Measurements from ENCODE around the gene CD8B2. TPM values are rescaled to one million over a fixed set of nuclear protein-coding genes. Genes with fewer than 3 reads are reported as not detected.

CD8B2 gene
- total RNA-seq, 4 donors from 2014 or later = 0.24 TPM; not detected in 3

GRCh38 chr2:106536490-106536889, 49.3 kb downstream of the CD8B2 start:
- DNase-seq = no peak
- no peak overlapping the region for H3K4me3 ChIP-seq (replicated peaks in 1 of 3)
- H3K9me3 ChIP-seq = no peaks in the 10 kb centered on the region
- WGBS, 2 donors = 79 to 92% methylated on average over 3 of the region's 3 CpGs
- TF ChIP-seq POLR2A (IDR thresholded peaks at IDR 0.05) (no peak), CTCF (IDR thresholded peaks at IDR 0.05) (no peak)
- H3K36me3 ChIP-seq = no peaks in the 10 kb centered on the region
- intact Hi-C loops (cut with DNase I) = no loop called here
- H3K4me1 ChIP-seq = peaks cover 8 to 17% of the 10 kb centered on the region in 2 donors
- H3K27ac ChIP-seq = no peak overlapping the region
- no peaks in the 10 kb centered on the region for H3K27me3 ChIP-seq

- no peaks in the 10 kb centered on the region for H3K36me3 ChIP-seq
- no peaks in the 10 kb centered on the region for H3K9me3 ChIP-seq
- peaks cover 8 to 17% of the 10 kb centered on the region in 2 donors for H3K4me1 ChIP-seq
- peak overlapping the region in 1 of 3 donors; percentile 4 for H3K27ac ChIP-seq
- DNase-seq = no peak
- TF ChIP-seq CTCF (IDR thresholded peaks at IDR 0.05) (no peak), POLR2A (IDR thresholded peaks at IDR 0.05) (no peak)
- H3K4me3 ChIP-seq (replicated peaks in 1 of 3) = no peak overlapping the region
- intact Hi-C loops (cut with DNase I) = no loop called here
- 68 to 79% methylated on average over 4 of the region's 4 CpGs for WGBS, 2 donors
- H3K27me3 ChIP-seq = no peaks in the 10 kb centered on the region
Observed at GRCh38 chr2:106537047-106537446, 49.9 kb downstream of the CD8B2 start.

DNA sequence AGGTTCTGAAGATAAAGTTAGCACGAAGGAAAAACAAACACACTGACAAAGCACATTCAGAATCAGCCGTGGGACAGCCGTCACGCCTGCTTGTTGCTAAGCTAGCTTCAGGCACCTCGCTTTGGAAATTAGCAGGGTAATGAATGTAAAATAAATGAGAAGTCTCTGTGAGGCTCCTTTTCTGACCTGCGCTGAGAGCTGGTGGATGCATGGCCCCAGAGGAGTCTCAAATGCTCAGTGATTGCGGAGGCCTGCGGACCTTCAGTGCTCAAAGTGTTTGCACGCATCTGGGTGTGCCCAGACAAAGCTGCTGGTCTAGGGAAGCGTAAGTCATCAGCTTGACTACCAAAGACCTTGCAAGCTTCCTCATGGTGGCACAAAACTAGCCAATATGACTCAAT, 50.6 kb downstream of the CD8B2 start:
- H3K36me3 ChIP-seq = no peaks in the 10 kb centered on the region
- H3K27ac ChIP-seq = peak overlapping the region in 1 of 3 donors; percentile 4
- H3K4me3 ChIP-seq (replicated peaks in 1 of 3) = no peak overlapping the region
- H3K4me1 ChIP-seq = peaks cover 8 to 17% of the 10 kb centered on the region in 2 donors
- H3K27me3 ChIP-seq = no peaks in the 10 kb centered on the region
- TF ChIP-seq CTCF (IDR thresholded peaks at IDR 0.05) (no peak), POLR2A (IDR thresholded peaks at IDR 0.05) (no peak)
- DNase-seq = no peak
- no peaks in the 10 kb centered on the region for H3K9me3 ChIP-seq
- intact Hi-C loops (cut with DNase I) = no loop called here
- 50 to 54% methylated on average over 10 of the region's 10 CpGs for WGBS, 2 donors

- Histone ChIP-seq H3K4me1 (peaks cover 8 to 17% of the 10 kb centered on the region in 2 donors), H3K27me3 (no peaks in the 10 kb centered on the region), H3K36me3 (no peaks in the 10 kb centered on the region), H3K9me3 (no peaks in the 10 kb centered on the region), H3K4me3 (replicated peaks in 1 of 3) (no peak overlapping the region), H3K27ac (no peak overlapping the region)
- WGBS, 2 donors = 88 to 100% methylated on average over 5 of the region's 5 CpGs
- no peak for TF ChIP-seq CTCF (IDR thresholded peaks at IDR 0.05)
- TF ChIP-seq POLR2A (IDR thresholded peaks at IDR 0.05) = no peak
- no peak for DNase-seq
- intact Hi-C loops (cut with DNase I) = loop anchor here (10.0 kb wide), 1 partner anchor 436 kb away; no protein-coding TSS in a partner anchor
Observed at GRCh38 chr2:106540886-106541285, 53.7 kb downstream of the CD8B2 start.

GRCh38 chr2:106541333-106541732, 54.2 kb downstream of the CD8B2 start:
- H3K27ac ChIP-seq = no peak overlapping the region
- H3K9me3 ChIP-seq = no peaks in the 10 kb centered on the region
- peaks cover 8 to 16% of the 10 kb centered on the region in 2 donors for H3K4me1 ChIP-seq
- no peaks in the 10 kb centered on the region for H3K36me3 ChIP-seq
- intact Hi-C loops (cut with DNase I) = loop anchor here (10.0 kb wide), 1 partner anchor 437 kb away; no protein-coding TSS in a partner anchor
- H3K27me3 ChIP-seq = no peaks in the 10 kb centered on the region
- DNase-seq = no peak
- H3K4me3 ChIP-seq (replicated peaks in 1 of 3) = no peak overlapping the region
- 88 to 93% methylated on average over 4 of the region's 4 CpGs for WGBS, 2 donors
- TF ChIP-seq POLR2A (IDR thresholded peaks at IDR 0.05) (no peak), CTCF (IDR thresholded peaks at IDR 0.05) (no peak)
